HUES48 (cell line): ENCODE results near the gene PRPF31.
"Not testable (repeated sequence)": the region's sequence is repeated elsewhere in the genome, so short reads cannot be mapped to it uniquely, and the experiment has no call there.

Experiments
- H3K27ac ChIP-seq: one replicate; pipeline ENCODE4 v1.7.0; 2013; ENCODE audit warnings: low read depth, low read length, inconsistent platforms
- H3K27me3 ChIP-seq: 2 replicates; pipeline ENCODE4 v1.6.1; 2013; ENCODE audit warnings: mild to moderate bottlenecking, low read length; ENCODE audit not compliant: control insufficient read depth, insufficient read depth
- H3K36me3 ChIP-seq: 2 replicates; pipeline ENCODE4 v1.6.1; 2013; ENCODE audit warnings: low read length; ENCODE audit not compliant: control insufficient read depth, insufficient read depth
- H3K4me1 ChIP-seq: 2 replicates; pipeline ENCODE4 v1.6.1; 2013; ENCODE audit warnings: mild to moderate bottlenecking, low read length; ENCODE audit not compliant: control insufficient read depth, insufficient read depth
- H3K4me3 ChIP-seq: 2 replicates; pipeline ENCODE4 v1.5.1; 2013; ENCODE audit warnings: mild to moderate bottlenecking, low read depth, low read length
- H3K9ac ChIP-seq: 2 replicates; pipeline ENCODE4 v1.6.1; 2013; ENCODE audit warnings: mild to moderate bottlenecking, low read depth, low read length, moderate library complexity
- H3K9me3 ChIP-seq: 2 replicates; pipeline ENCODE4 v1.6.1; 2013; ENCODE audit warnings: low read length; ENCODE audit not compliant: control insufficient read depth, insufficient read depth

PRPF31 gene

DNA sequence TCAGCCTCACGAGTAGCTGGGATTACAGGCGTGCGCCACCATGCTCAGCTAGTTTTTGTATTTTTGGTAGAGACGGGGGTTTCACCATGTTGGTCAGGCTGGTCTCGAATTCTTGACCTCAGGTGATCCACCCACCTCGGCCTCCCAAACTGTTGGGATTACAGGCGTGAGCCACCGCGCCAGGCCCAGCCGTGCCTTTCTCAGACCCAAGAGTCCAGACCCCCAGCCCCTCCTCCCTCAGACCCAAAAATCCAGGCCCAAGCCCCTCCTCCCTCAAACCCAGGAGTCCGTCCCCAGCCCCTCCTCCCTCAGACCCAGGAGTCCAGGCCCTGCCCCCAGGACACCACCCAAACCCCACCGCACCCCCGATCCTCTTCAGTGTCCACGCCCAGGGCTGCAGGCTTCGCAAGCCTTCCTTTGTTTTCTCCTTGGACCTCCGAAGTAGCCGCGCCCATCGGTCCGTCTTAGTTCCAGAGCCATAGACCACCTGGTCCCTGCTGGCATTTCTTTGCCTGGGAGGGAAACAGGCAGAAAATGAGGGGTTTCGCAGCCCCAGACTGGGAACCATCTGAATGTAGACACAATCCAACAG is 53.7 kb downstream of the PRPF31 start:
- Histone ChIP-seq H3K9me3 (no peaks in the 10 kb centered on the region), H3K27ac (no peak overlapping the region), H3K4me3 (no peak overlapping the region), H3K4me1 (peaks cover 8% of the 10 kb centered on the region), H3K9ac (no peak overlapping the region), H3K27me3 (no peaks in the 10 kb centered on the region), H3K36me3 (no peaks in the 10 kb centered on the region)

DNA sequence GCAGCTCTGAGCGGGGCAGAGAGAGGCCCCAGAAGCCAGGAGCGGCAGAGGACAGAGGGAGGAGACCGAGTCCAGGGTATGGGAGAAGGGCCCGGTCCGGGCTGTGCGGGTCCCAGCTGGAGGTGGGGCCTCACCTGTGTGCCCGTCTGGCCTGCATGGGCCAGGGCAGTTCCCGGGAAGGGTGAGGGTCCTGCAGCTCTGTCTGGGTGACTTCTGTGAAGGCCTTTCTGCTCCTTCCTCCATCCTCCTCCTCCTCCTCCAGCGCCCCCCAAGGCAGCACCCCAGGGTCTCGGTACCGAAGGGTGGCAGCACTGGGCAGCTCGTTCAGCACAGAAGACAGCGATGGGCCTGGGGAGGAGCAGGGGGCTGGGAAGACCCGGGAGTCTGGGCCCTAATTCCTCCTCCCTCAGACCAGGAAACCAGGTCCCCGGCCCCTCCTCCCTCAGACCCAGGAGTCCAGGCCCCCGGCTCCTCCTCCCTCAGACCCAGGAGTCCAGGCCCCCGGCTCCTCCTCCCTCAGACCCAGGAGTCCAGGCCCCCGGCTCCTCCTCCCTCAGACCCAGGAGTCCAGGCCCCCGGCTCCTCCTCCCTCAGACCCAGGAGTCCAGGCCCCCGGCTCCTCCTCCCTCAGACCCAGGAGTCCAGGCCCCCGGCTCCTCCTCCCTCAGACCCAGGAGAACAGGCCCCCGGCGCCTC is 56.3 kb downstream of the PRPF31 start:
- not testable (repeated sequence) for H3K27me3 ChIP-seq, H3K9ac ChIP-seq, H3K4me3 ChIP-seq, H3K36me3 ChIP-seq, H3K9me3 ChIP-seq, H3K4me1 ChIP-seq, H3K27ac ChIP-seq

DNA sequence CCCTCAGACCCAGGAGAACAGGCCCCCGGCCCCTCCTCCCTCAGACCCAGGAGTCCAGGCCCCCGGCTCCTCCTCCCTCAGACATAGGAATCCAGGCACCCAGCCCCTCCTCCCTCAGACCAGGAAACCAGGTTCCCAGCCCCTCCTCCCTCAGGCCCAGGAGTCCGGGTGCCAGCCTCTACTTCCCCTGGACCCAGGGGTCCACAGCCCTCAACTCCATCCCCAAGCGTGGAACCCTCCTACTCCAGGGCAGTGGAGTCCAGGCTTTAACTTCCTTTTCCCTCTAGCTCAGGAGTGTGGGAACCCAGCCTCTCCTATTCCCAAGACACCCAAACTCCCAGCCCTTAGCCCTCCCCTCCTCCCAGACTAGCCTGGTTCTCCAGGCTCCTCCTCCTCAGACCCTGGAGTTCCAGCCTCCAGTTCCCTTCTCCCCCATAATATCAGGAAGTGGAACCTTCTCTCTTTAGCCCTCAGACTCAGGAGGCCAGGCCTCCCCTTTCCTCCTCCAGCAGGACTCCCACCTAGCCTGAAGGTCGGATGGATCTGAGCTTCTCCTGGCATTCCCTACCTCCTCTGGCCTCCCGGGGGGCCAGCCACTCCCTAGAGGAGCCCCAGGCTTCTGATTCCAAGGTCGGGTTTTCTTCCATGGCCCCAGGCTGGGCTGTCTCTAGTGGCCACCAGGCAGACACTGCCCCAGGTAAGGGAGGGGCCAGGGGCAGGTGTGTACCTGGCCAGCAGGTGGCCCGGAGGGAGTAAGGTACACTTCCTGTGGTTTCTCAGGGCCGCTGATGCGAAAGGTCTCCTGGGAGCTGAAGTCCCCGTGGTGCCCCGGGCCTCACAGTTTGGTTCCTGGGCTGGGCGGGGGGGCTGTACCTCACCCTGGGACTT is 57.2 kb downstream of the PRPF31 start, which contains the start of gene TMC4:
Gene TMC4 (minus strand): TSS at position 690 of the 888 bp plus-strand sequence. CDS start 43 bp downstream, at position 647.
- Histone ChIP-seq H3K36me3 (peaks cover 7% of the 10 kb centered on the region), H3K27me3 (no peaks in the 10 kb centered on the region), H3K9me3 (no peaks in the 10 kb centered on the region), H3K4me3 (peak within 1 kb of the TSS; percentile 58), H3K27ac (peak within 1 kb of the TSS; percentile 52), H3K9ac (peak within 1 kb of the TSS; percentile 42; the same call in 1 of the 2 replicates), H3K4me1 (peaks cover 8% of the 10 kb centered on the region)

DNA sequence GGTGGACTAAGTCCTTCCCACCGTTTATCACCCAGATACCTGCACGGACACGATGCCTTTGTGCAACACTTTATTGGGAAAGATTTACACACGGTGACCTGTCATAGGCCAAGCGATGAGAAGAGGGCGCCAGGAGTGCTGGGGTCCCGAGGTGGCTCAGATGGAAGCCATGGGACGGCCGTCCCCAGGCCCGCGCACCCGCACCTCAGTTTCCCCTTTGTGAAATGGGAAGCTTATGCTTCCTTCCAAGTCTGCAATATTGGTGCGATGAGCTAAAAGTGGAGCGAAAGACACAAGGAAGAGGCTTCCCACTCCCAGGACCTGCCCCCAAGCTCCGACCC is 57.8 kb downstream of the PRPF31 start:
- Histone ChIP-seq H3K27ac (peak overlapping the region; percentile 42), H3K4me1 (peaks cover 10% of the 10 kb centered on the region), H3K4me3 (no peak overlapping the region; the same call in 1 of the 2 replicates)

DNA sequence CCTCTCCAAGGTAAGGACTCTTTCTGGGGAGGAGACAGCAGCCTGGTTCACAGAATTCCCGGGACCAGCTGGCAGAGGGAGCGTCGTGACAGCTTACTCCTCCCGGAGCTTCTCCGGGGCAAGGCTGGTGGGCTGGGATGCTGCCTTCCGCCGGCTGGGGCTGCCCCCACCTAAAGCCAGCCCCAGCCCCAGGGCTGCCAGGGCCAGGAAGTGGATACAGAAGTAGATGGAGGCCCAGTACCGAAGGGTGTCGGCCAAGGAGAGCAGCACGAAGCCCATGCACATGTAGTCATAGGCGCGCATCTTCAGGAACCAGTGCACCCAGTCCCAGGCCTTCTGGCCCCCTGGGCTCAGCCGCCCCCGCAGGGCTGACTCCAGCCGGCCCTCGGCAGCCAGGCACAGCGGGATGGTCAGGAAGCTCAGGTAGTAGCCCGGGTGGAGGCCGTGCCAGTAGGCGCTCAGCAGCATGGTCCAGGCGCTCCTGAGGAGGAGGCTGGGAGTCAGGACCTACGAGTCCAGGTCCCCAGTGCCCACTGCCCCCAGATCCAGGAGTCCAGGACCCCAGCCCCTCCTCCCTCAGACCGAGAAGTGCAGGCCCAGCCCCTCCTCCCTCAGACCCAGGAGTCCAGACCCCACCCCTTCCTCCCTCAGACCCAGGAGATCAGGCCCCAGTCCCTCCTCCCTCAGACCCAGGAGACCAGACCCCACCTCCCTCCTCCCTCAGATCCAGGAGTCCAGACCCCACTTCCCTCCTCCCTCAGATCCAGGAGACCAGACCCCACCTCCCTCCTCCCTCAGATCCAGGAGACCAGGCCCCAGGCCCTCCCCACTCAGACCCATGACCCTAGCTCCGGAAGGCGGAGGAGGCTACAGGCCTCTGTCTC is 58.6 kb downstream of the PRPF31 start:
- Histone ChIP-seq H3K27me3 (no peaks in the 10 kb centered on the region), H3K4me3 (no peak overlapping the region), H3K4me1 (peaks cover 13% of the 10 kb centered on the region), H3K27ac (peak overlapping the region; percentile 42), H3K36me3 (peaks cover 12% of the 10 kb centered on the region), H3K9me3 (no peaks in the 10 kb centered on the region), H3K9ac (no peak overlapping the region)

More for the DNA sequence above, 57.8 kb downstream of the PRPF31 start:
- no peaks in the 10 kb centered on the region for H3K9me3 ChIP-seq
- peaks cover 10% of the 10 kb centered on the region for H3K36me3 ChIP-seq
- H3K27me3 ChIP-seq: no peaks in the 10 kb centered on the region
- no peak overlapping the region for H3K9ac ChIP-seq

DNA sequence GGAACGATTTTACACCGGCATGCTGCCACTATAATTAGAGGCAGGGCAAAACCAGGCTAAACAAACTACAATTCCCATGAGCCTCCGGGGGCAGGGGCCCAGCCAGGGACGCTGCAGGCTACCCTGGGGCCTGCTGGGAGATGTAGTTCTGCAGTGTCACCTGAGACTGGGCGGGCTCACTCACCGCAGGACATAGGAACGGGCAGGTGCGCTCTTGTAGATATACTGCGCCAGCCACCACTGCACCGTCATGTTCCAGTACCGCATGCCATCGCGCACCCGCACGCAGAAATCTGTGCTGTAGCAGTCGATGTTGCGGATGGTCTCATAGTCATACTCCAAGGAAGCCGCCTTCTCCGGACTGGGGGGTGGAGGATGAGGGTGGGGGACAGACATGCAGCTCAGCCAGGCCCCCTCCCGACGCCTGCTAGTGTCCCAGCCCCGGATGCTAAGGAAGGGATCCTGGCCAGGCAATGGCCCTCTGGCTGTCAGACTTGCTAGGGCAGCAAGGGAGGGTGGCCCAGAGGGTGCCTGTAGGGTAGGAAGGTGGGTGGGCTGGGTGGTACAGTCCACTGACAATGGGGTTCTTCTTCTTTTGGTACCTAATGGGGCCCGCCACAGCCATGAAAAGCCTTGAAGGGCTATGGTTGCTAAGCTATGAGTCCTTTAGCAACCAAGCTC is 63.2 kb downstream of the PRPF31 start:
- Histone ChIP-seq H3K4me1 (peaks cover 10% of the 10 kb centered on the region; the same call in 1 of the 2 replicates), H3K9me3 (no peaks in the 10 kb centered on the region), H3K27ac (no peak overlapping the region), H3K36me3 (peaks cover 25% of the 10 kb centered on the region), H3K27me3 (no peaks in the 10 kb centered on the region), H3K9ac (no peak overlapping the region), H3K4me3 (no peak overlapping the region)

DNA sequence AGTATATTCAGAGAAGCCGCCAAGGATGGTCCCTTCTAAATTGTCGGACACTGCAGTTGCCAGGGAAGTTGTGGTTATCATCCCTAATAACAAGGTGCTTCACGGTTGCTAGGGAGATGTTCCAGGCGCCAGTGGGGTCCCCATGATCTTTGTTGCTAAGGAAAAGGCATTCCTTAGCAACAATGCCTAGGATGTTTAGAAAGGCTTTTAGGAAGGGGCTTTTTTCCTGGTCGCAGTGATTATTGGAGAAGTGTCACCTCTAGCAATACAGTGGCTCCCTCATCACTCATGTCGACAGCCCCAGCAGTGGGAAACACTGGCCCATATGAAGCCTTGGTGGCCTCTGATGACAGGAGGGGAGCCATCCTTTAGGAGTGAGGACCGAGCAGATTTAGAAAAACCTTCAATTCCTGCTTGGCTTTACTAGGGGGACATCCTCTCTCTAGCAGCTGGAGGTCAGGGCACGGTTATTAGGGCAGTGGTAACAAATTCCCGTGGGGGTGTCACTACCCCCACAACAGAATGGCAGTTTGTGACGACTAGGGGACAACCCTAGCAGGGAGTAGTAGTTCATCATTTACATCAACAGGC is 63.8 kb downstream of the PRPF31 start:
- H3K27ac ChIP-seq: peak overlapping the region; percentile 21

DNA sequence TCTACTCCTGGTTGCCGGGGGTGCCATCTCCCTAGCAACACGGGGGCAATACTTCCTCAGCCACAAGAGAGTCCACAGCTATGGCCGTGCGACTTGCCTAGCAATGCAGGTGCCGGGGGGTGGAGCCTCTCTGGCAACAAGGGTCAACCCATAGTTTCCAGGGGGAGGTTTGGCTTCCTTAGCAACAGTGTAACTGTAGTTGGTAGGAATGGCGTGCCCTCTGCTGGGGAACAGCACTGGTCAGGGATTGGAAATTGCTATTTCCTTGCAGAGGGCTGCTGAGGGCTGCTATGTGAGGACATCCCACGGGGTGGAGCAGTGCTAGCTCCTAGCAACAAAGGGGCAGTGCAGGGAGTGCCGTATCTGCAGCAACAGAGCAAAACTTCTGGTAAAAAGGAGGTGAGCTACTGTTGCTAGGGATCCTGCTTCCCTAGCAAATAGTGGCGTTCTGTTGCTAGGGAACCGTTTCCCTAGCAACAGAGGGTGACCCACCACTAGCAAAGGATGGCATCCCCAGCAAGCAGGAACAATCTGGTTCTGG is 64.4 kb downstream of the PRPF31 start:
- no peaks in the 10 kb centered on the region for H3K27me3 ChIP-seq
- H3K4me1 ChIP-seq: peaks cover 10% of the 10 kb centered on the region; the same call in 1 of the 2 replicates
- H3K4me3 ChIP-seq: no peak overlapping the region
- H3K9me3 ChIP-seq: no peaks in the 10 kb centered on the region
- peak overlapping the region; percentile 54 for H3K27ac ChIP-seq
- no peak overlapping the region for H3K9ac ChIP-seq
- H3K36me3 ChIP-seq: peaks cover 26% of the 10 kb centered on the region

More for the DNA sequence above, 63.8 kb downstream of the PRPF31 start:
- Histone ChIP-seq H3K27me3 (no peaks in the 10 kb centered on the region), H3K4me3 (no peak overlapping the region), H3K9ac (no peak overlapping the region), H3K9me3 (no peaks in the 10 kb centered on the region), H3K4me1 (peaks cover 10% of the 10 kb centered on the region; the same call in 1 of the 2 replicates), H3K36me3 (peaks cover 26% of the 10 kb centered on the region)

DNA sequence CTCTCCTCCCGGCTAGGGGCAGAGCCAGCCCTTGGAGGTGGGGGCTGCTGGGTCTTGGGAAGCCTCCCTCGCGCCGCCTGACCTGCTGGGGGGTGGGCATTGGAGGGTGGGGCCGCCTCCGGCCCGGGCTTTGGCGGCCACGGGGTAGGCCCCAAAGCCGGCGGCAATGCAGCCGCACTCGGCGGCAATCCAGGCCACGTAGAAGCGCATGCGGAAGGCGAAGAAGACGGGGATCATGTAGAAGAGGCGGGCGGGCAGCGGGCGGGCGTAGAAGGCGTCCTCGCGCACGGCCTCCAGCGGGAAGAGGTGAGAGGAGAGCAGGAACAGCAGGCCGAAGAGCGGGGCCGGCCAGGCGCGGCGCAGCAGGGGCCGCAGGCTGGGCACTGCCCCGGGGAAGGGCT is 65.1 kb downstream of the PRPF31 start:
- no peaks in the 10 kb centered on the region for H3K9me3 ChIP-seq
- peak overlapping the region; percentile 54 for H3K27ac ChIP-seq
- H3K4me1 ChIP-seq: peaks cover 10% of the 10 kb centered on the region; the same call in 1 of the 2 replicates
- H3K36me3 ChIP-seq: peaks cover 30% of the 10 kb centered on the region
- no peak overlapping the region for H3K9ac ChIP-seq
- no peak overlapping the region for H3K4me3 ChIP-seq
- H3K27me3 ChIP-seq: no peaks in the 10 kb centered on the region
